HepG2 (cell line): ENCODE data around the gene ART4. TPM values are rescaled to one million over a fixed set of nuclear protein-coding genes. Genes with fewer than 3 reads are reported as not detected.

ENCODE experiments used
- CREM ChIP-seq, 2 experiments: sonication (generic) in 1 of 2; formaldehyde crosslinking in 1 of 2; IDR thresholded peaks; 2 replicates each; pipeline versions ENCODE4 v1.4.0 to v1.6.1; 2016 to 2020; ENCODE audit warnings: antibody characterized with exemption in 1 of 2, mild to moderate bottlenecking in 1 of 2, missing genetic modification reagents in 1 of 2
- FOXC1 ChIP-seq: sonication (generic); formaldehyde crosslinking; IDR thresholded peaks from 2 replicates; pipeline ENCODE4 v1.8.0; 2022; ENCODE audit warnings: mild to moderate bottlenecking, missing genetic modification reagents, borderline replicate concordance
- HMGXB3 ChIP-seq: sonication (generic); formaldehyde crosslinking; IDR thresholded peaks from 2 replicates; pipeline ENCODE4 v1.4.0; 2020; ENCODE audit warnings: missing genetic modification reagents, borderline replicate concordance
- LBX2 ChIP-seq: sonication (generic); formaldehyde crosslinking; IDR thresholded peaks from 2 replicates; pipeline ENCODE4 v1.5.0; 2020; ENCODE audit warnings: missing genetic modification reagents, mild to moderate bottlenecking, borderline replicate concordance
- SOX6 ChIP-seq, 2 experiments: fragments of 450-650 bp in 1 of 2; sonication (generic) in 1 of 2; formaldehyde crosslinking in 1 of 2; IDR thresholded peaks; 2 replicates each; pipeline versions ENCODE4 v1.4.0 to v1.6.1; 2017 to 2020; ENCODE audit warnings: antibody characterized with exemption in 1 of 2, mild to moderate bottlenecking in 1 of 2, missing genetic modification reagents in 1 of 2
- TCF7 ChIP-seq: sonication (generic); IDR thresholded peaks from 2 replicates; pipeline ENCODE4 v1.6.1; 2016; ENCODE audit warnings: antibody characterized with exemption, low read depth
- ZBTB7B ChIP-seq: sonication (generic); formaldehyde crosslinking; IDR thresholded peaks from 2 replicates; pipeline ENCODE4 v1.4.0; 2020; ENCODE audit warnings: missing genetic modification reagents
- ZNF274 ChIP-seq: sonication (generic); formaldehyde crosslinking; IDR thresholded peaks from 2 replicates; pipeline ENCODE4 v1.5.1; 2020; ENCODE audit warnings: mild to moderate bottlenecking, missing genetic modification reagents
- ZNF282 ChIP-seq: fragments of 450-650 bp; IDR thresholded peaks from 2 replicates; pipeline ENCODE4 v1.6.1; 2018; ENCODE audit not compliant: partially characterized antibody
- ZNF382 ChIP-seq: sonication (generic); formaldehyde crosslinking; IDR thresholded peaks from 2 replicates; pipeline ENCODE4 v1.5.0; 2020; ENCODE audit warnings: missing genetic modification reagents, mild to moderate bottlenecking, borderline replicate concordance
- ZNF501 ChIP-seq: sonication (generic); formaldehyde crosslinking; IDR thresholded peaks from 2 replicates; pipeline ENCODE4 v1.5.1; 2020; ENCODE audit warnings: mild to moderate bottlenecking, moderate library complexity, missing genetic modification reagents
- ZNF780A ChIP-seq: sonication (generic); formaldehyde crosslinking; IDR thresholded peaks from 2 replicates; pipeline ENCODE4 v1.8.0; 2022; ENCODE audit warnings: mild to moderate bottlenecking, missing genetic modification reagents, moderate library complexity
- ZSCAN21 ChIP-seq: sonication (generic); formaldehyde crosslinking; IDR thresholded peaks from 2 replicates; pipeline ENCODE4 v1.8.0; 2022; ENCODE audit warnings: mild to moderate bottlenecking, missing genetic modification reagents, moderate library complexity, borderline replicate concordance
- ZSCAN30 ChIP-seq: sonication (generic); formaldehyde crosslinking; IDR thresholded peaks from 2 replicates; pipeline ENCODE4 v1.5.0; 2020; ENCODE audit warnings: mild to moderate bottlenecking, missing genetic modification reagents
- polyA plus RNA-seq, 8 experiments: library from polyadenylated mRNA; depleted of rRNA in 3 of 8; stranded (reverse) in 7 of 8; unstranded in 1 of 8; fragments of >200 nt; fragmentation: Illumina TruSeq in 4 of 8; extraction: Trizol in 4 of 8; gene quantifications; 2 replicates each; pipeline versions ENCODE4 v1.2.1 to v1.2.3, GENCODE V29; 2011 to 2016; ENCODE audit warnings: low read depth in 4 of 8, missing spikeins in 1 of 8, mixed read lengths in 1 of 8; ENCODE audit not compliant: insufficient read depth in 1 of 8
- total RNA-seq, 5 experiments: library from RNA; depleted of rRNA; stranded (reverse); fragments of >200 nt; fragmentation: Illumina TruSeq; extraction: Trizol; gene quantifications; 2 replicates each; pipeline ENCODE4 v1.2.3, GENCODE V29; 2016; ENCODE audit warnings: low read depth in 1 of 5
- TF ChIP-seq, protein P1 (sequence below): sonication (generic); formaldehyde crosslinking; IDR thresholded peaks from 2 replicates; pipeline ENCODE4 v1.9.0; 2021; ENCODE audit warnings: missing genetic modification reagents, borderline replicate concordance
- TF ChIP-seq, protein P2 (sequence below): sonication (generic); formaldehyde crosslinking; IDR thresholded peaks from 2 replicates; pipeline ENCODE4 v1.9.0; 2021; ENCODE audit warnings: missing genetic modification reagents, mild to moderate bottlenecking, borderline replicate concordance
- TF ChIP-seq, protein P3 (sequence below): sonication (generic); formaldehyde crosslinking; IDR thresholded peaks from 2 replicates; pipeline ENCODE4 v1.4.0; 2020; ENCODE audit warnings: missing genetic modification reagents; ENCODE audit errors: not compliant biosample characterization

The ART4 gene
- total and polyA plus RNA-seq, 2 of the 13 experiments (the other 11 are each of a cell fraction or from before 2014, with no cell fraction given), result 17.6 to 20.3 TPM

GRCh38 chr12:14843425-14843887 lies at the start of gene ART4 (continued):
- TF ChIP-seq HMGXB3 (peak; percentile 60; the same call in 1 of the 2 replicates), SOX6 (IDR thresholded peaks at IDR 0.05) (no peak), SOX6 (CRISPR knock-in tag; IDR thresholded peaks at IDR 0.05) (peak; percentile 82), ZSCAN30 (CRISPR knock-in tag) (no peak), ZNF282 (no peak), FOXC1 (no peak), CREM (IDR thresholded peaks at IDR 0.05) (peak; percentile 44; the same call in 1 of the 2 replicates), CREM (CRISPR knock-in tag; IDR thresholded peaks at IDR 0.05) (no peak), ZNF382 (CRISPR knock-in tag) (no peak), LBX2 (no peak), ZSCAN21 (no peak), ZNF780A (CRISPR knock-in tag) (no peak), TCF7 (peak; percentile 32; the same call in 1 of the 2 replicates), ZNF274 (CRISPR knock-in tag) (no peak), ZBTB7B (CRISPR knock-in tag) (peak; percentile 28; the same call in 1 of the 2 replicates), ZNF501 (peak; percentile 68; the same call in 1 of the 2 replicates)
- TF ChIP-seq, protein P1, sequence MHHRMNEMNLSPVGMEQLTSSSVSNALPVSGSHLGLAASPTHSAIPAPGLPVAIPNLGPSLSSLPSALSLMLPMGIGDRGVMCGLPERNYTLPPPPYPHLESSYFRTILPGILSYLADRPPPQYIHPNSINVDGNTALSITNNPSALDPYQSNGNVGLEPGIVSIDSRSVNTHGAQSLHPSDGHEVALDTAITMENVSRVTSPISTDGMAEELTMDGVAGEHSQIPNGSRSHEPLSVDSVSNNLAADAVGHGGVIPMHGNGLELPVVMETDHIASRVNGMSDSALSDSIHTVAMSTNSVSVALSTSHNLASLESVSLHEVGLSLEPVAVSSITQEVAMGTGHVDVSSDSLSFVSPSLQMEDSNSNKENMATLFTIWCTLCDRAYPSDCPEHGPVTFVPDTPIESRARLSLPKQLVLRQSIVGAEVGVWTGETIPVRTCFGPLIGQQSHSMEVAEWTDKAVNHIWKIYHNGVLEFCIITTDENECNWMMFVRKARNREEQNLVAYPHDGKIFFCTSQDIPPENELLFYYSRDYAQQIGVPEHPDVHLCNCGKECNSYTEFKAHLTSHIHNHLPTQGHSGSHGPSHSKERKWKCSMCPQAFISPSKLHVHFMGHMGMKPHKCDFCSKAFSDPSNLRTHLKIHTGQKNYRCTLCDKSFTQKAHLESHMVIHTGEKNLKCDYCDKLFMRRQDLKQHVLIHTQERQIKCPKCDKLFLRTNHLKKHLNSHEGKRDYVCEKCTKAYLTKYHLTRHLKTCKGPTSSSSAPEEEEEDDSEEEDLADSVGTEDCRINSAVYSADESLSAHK (CRISPR knock-in tag), result no peak
- TF ChIP-seq, protein P2, sequence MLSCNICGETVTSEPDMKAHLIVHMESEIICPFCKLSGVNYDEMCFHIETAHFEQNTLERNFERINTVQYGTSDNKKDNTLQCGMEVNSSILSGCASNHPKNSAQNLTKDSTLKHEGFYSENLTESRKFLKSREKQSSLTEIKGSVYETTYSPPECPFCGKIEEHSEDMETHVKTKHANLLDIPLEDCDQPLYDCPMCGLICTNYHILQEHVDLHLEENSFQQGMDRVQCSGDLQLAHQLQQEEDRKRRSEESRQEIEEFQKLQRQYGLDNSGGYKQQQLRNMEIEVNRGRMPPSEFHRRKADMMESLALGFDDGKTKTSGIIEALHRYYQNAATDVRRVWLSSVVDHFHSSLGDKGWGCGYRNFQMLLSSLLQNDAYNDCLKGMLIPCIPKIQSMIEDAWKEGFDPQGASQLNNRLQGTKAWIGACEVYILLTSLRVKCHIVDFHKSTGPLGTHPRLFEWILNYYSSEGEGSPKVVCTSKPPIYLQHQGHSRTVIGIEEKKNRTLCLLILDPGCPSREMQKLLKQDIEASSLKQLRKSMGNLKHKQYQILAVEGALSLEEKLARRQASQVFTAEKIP (CRISPR knock-in tag), result no peak
- TF ChIP-seq, protein P3, sequence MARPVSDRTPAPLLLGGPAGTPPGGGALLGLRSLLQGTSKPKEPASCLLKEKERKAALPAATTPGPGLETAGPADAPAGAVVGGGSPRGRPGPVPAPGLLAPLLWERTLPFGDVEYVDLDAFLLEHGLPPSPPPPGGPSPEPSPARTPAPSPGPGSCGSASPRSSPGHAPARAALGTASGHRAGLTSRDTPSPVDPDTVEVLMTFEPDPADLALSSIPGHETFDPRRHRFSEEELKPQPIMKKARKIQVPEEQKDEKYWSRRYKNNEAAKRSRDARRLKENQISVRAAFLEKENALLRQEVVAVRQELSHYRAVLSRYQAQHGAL (CRISPR knock-in tag), result no peak
